Stimulated activated CD4-positive, alpha-beta T cell treated with anti-CD3 and anti-CD28 coated beads, Interleukin-12 subunit alpha, Interleukin-12 subunit beta, amount 100 ng/mL, for 4 hours (primary cell): ENCODE data around the gene RASSF10.
"Not testable (repeated sequence)": the region's sequence is repeated elsewhere in the genome, so short reads cannot be mapped to it uniquely, and the experiment has no call there.

Experiments used
- DNase-seq: peaks from one replicate; pipeline ENCODE4 v3.0.0-alpha.2; 2020

Gene RASSF10

DNA sequence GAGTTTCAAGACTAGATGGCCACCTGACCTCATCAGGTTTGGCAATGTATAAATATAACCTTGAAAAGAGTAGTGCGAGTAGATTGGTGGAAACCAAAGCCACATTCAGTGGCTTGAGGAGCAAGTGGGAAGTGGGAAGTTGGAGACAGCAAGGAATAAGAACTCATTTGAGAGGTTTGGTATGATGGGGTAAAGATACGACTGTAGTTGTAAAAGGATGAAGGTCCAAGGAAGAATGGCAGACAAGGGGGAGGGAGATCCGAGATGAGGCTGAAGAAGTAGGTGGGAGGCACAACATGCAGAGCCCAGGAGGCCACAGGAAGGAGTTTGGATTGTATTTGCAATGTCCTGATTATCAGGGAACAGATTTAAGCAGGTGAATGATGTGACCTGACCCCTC, 20.8 kb downstream of the RASSF10 start:
- no peak for DNase-seq

DNA sequence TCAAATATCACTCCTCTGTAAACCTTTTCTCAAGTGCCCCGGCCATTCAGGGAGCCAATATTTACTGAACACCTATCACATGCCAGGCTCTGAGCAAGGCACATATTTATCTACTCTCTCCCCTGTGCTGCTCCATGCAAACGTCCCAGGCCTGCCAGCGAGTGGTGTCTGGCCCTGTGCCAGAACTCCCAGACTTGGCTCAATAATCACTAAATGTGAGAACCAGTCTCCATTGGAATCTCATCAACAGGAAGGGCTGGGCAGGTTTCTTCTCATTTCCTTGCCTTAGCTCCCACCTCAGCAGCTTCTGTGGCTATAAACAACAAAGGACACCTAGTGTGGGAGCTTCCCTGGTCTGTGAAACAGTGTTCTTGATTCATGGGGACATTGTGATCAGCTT, 21.7 kb downstream of the RASSF10 start:
- DNase-seq: no peak

DNA sequence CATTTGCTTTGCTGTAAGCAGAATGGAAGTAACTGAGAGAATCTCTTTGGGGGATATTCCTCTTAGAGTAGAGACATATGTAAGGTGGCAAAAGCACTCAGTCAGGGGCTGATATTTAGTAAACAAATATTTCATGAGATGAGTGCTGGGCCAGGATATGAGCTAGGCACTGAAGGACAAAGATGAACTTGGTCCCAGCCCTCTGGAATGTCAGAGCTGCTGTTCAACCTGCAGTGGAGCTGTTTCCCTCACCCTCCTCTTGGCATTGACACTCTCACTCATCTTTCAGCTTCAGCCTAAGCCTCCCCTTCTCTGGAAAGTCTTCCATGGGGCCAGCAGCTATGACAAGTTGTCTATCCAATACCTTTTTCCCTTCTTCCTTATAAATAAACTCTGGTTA, 22.2 kb downstream of the RASSF10 start:
- no peak for DNase-seq

DNA sequence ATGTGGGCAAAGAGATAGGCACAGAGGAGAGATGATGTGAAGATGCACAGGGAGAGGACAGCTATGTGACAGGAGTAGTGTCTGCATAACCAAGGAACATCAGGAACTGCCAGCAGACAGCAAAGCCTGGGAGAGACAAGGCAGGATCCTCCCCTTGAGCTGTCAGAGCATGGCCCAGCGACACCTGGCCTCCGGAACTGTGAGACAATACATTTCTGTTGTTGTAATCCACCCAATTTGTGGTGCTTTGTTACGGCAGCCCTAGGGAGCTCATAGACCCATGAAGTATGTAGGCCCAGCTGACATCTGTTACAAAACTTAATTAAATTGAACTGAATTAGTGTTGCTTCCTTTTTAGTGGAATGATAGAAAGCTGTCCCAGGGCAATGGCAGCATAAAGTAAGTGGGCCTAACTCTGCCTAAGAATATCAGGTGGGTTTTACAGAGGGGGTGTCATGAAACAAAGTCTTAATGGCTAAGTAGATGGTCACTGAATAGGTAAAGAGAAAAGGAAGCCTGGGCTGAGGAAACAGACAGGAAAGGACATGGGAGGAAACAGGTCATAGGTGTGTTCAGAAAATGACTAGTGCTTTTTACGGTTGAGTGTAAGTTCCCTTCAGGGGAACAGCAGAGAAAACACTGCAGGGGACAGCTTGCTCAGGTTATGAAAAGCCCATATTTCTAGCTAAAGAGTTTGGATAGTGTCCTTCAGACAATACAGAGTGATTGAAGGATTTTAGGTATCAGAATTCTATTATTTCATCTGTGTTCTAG, 24.8 kb downstream of the RASSF10 start:
- no peak for DNase-seq

DNA sequence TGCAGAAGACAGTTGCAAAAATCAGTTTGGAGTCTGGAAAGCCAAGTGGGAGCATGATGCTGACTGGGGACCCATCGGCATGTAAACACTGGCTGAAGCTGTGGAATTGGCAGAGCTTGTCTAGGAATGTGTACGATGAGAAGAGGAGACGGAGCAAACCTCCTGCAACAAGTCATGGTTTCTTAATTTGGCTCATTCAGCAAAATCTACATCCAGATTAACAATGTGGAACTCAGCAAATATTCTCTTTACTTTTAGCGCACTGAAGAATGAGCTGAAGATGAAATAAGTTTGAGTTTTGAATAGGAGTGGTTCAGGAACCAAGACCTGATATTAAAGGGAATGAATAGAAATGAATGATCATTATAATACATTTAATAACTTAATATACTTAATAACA, 26.6 kb downstream of the RASSF10 start:
- DNase-seq: no peak

DNA sequence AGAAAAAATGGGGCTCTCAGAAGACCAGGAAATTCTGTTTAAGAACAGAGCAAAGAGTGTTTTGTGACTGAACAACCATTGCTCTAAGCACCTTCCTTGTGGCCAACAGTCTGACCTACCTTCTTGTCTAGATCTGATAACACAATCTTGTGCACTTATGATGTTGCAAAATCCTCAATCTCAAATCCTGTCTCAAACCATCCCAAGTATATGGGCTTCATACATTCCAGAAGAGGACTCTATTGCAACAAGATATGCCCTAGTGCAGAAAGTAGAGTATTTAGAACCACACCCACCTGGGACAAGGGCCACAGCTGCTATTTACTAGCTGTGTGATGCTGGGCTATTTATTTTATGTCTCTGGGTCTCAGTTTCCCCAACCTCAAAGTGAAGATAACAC, 27.1 kb downstream of the RASSF10 start:
- no peak for DNase-seq

- no peak for DNase-seq
Observed at GRCh38 chr11:13038366-13038765, 29.2 kb downstream of the RASSF10 start.

DNA sequence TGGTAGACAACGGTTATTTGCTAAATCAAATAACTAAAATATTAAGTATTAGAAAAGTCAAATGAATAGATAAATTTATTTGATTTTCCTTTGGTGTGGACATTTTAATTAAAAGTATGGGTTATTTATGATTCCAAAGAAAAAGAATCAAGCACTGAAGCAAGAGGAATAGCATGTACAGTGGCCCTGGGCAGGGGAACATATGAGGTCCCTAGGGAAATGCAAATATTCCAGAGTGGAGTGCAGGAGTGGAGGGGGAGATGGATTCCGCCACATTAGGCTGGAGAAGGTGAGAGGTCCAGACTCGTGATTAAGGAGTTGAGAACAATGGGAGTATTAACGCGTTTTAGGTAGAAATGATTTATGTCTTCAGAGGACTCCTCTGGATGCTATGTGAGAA, 30.0 kb downstream of the RASSF10 start:
- no peak for DNase-seq

DNA sequence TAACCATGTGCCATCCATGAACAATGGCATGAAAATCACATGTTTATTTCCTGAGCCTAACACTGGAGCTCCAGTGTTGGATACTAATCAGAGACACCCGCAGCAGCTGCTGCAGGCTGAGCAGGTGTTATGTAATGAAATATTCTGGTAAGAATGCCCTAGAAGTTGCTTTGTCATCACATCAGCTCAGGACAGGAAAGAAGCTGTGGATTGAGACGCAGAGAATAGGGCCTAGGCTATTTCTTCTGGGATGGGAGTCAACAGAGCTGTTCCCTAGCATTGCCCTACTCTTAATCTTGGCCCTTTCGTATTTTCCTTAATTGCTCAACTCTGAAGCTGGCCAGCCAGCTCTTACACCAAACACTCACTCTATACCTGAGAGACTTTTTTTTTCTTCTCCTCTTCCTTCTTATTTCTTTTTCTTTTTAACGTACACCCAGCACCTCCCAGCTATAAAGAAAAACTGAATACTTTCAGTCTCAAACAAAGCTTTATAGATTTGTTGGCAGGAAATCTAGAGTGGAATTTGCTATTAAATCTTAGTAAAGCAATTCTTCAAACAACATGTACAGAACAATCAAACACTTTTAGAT, 31.9 kb downstream of the RASSF10 start:
- DNase-seq: no peak

GRCh38 chr11:13042873-13043342, 33.8 kb downstream of the RASSF10 start:
- DNase-seq: no peak

GRCh38 chr11:13043912-13044628, 35.0 kb downstream of the RASSF10 start:
- no peak for DNase-seq

DNA sequence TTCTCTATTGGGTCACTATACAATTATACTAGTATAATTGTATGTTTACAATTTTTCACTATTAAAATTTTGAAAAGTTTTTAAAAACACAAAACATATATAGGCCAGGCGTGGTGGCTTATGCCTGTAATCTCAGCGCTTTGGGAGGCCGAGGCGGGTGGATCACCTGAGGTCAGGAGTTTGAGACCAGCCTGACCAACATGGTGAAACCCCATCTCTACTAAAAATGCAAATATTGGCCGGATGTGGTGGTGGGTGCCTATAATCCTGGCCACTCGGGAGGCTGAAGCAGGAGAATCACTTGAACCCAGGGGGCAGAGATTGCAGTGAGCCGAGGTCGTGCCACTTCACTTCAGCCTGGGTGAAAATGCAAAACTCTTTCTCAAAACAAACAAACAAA, 36.0 kb downstream of the RASSF10 start:
- DNase-seq: not testable (repeated sequence)

GRCh38 chr11:13045734-13046133, 36.6 kb downstream of the RASSF10 start:
- DNase-seq: no peak

GRCh38 chr11:13046637-13047570, 37.8 kb downstream of the RASSF10 start:
- no peak for DNase-seq

GRCh38 chr11:13047884-13048283, 38.8 kb downstream of the RASSF10 start:
- no peak for DNase-seq

- DNase-seq: no peak
Observed at GRCh38 chr11:13051257-13051656, 42.1 kb downstream of the RASSF10 start.

- DNase-seq: no peak
Observed at GRCh38 chr11:13052130-13052571, 43.0 kb downstream of the RASSF10 start.

DNA sequence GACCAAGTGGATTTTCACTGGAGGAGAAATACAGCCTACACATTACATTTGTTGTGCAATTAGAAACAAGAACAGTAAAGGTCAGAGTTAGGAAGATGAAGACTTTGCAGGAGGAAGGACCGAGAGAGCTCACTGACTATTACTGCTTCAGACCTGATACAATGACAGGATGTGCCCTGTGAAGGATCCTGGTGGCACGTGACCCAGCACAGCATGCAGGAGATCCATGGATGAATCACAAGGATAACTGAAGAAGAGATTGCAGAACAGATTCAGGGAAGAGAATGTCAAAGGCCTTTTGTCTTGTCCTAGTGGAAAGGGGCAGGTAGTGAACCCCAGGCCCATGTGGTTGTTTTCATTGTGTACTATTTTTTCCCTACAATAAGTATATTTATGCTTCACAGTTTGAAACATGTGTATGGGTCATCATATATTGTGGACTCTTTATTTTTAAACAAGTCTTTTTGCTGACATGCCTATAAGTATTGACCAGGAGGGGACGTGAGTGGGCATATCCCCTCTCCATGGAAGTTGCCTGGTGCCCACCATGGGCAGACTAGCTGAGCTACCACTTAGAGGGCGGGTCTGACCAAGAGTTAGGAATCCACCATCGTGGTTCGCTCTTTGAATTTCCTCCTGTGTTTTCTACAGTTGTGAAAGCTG, 44.3 kb downstream of the RASSF10 start:
- no peak for DNase-seq

- no peak for DNase-seq
Observed at GRCh38 chr11:13054278-13054677, 45.2 kb downstream of the RASSF10 start.

- no peak for DNase-seq
Observed at GRCh38 chr11:13055200-13055599, 46.1 kb downstream of the RASSF10 start.

DNA sequence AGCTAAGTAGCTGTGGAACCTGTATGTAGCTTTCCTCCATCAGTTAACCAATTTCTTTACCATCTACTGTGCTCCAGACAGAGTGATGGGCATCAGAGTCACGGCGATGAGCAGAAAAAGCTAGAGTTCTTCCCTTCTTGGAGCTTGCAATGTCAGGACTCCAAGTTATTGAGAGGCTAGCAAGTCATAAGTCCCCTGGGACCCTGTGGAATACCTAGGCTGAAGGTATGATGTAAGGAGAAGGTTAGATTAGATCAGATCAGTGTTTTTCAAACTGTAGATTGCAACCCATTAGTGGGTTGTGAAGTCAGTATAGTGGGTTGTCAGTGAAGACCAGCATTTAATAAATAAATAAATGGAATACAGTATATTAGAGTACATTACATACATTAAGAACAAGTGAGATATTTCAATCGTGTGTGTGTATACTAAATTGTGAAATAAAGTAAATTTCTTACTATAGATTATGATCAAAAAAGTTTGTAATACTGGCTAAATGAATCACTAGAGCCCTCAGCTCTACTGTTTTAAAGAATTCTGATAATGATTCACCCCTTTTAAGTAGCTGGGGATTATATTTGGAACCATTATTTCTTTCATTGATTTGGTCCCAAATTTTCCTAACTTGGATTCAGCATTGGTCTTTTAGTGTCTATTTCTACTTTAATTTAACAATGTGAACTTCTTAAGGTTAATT, 52.3 kb downstream of the RASSF10 start:
- no peak for DNase-seq
